Stimulated activated CD8-positive, alpha-beta memory T cell treated with anti-CD3 and anti-CD28 coated beads, Interleukin-12 subunit alpha, Interleukin-12 subunit beta, amount 100 ng/mL, for 1 hour (primary cell): ENCODE results near the gene ZNF292.
"Not testable (repeated sequence)": the region's sequence is repeated elsewhere in the genome, so short reads cannot be mapped to it uniquely, and the experiment has no call there.

ENCODE experiments used
- DNase-seq: peaks from one replicate; pipeline ENCODE4 v3.0.0-alpha.2; 2020; ENCODE audit warnings: low read depth

The ZNF292 gene

DNA sequence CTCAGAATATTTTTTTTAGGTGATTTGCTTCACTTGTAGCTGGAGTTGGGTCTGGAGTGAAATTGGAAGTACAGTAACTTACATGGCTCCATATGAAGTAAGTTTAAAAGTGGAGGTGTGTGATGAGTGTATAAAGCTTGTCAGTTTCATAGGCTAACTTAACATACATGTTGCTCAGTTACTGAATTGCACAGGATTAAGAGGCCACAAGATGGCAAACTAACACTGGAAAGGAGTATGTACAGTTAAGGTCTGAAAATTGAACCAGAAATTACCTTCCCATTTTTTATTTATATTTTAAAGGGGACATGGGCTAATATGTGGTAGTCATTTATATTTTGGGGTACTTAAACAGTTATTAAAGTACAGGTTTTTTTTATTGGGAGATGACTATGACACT is 121.8 kb downstream of the ZNF292 start:
- no peak for DNase-seq

DNA sequence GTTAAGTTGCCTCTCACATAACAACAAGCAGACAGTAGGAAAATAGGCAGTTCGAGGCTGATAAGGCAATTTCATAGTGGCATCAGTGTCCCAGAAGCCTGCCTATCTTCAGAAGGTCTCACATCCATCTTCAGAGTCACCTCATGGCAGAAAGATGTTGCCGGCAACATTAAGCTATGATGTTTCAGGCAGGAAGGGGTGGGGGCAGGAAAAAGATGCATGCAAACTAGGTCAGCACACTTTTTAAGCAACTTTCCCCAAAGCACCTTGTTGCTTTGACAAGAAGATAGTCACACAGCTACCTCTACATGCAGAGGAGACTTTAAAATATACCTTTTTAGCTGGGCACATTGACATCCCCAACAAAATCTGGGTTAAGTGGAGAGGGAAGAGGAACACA is 123.8 kb downstream of the ZNF292 start:
- no peak for DNase-seq

DNA sequence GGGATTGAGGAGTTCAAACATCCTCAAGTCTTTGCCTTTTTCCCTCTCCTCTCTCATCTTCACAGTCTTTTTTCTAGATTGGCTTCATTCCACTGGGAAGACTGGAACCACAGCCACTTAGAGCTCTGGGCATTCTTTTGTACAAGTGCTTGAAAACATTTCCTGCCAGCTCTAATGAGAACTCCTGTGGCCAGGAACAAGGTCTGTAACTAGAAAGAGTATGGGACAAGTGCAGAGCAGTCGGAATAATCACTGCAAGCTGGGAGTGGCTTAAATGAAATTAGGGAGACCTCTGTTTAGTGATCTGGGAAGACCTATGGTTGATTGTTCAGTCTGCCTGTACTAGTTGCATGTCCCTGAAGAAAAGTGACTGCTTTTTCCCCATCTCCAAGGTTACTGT is 126.1 kb downstream of the ZNF292 start:
- no peak for DNase-seq

DNA sequence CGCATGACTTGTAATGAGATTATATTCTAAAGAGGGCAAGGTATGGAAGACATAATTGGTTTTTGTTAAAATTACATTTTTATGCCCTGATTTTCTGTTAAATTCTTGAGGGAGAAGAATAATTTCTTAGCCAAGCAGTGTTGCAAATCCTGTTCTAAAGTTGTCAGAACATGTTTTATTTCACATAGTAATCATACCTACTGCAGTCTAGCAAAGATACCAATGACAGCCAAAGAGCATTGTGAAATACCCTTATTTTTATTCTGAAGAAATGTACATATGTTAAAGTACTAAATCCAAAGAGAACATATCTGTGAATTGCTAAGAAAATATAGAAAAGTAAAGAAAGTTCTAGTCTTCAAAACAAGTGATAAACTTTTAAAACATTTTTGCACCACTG is 127.4 kb downstream of the ZNF292 start:
- no peak for DNase-seq

DNA sequence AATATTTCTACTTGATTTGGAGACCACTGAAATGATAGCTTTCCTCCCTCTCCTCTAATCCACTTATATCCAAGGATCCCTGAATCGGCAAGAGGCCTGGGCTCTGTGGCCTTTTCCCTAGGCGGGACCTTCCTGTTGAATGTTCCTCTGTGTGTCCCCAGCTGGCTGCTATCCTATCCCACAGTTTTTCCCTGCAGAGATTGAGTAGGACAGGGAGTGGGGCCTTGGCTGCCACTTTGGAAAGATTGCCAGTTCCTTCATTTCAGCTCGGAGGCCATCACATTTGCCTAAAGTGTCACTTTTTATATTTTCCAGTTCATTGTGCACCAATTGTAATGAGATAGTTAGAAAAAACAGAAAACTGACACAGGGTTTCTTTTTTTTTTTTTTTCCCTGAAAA is 128.1 kb downstream of the ZNF292 start:
- DNase-seq: no peak

DNA sequence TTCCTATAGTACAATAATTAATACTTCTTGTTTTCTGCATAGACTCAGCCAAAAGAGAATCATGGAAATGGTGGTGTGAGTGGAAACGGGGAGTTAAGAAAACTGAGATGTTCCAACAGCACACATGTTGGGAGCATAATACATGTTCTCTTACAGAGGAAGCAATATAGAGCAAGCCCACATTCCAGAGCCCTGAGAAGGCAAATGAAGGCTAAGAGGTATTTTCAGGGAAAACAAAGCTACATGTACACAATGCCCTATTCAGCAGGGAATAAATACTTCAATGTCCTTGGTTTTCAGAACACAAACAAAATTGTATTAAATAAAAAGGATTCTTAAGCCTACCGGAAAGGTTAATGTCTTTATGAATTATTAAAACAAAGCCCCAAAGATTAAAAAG is 131.9 kb downstream of the ZNF292 start:
- no peak for DNase-seq

DNA sequence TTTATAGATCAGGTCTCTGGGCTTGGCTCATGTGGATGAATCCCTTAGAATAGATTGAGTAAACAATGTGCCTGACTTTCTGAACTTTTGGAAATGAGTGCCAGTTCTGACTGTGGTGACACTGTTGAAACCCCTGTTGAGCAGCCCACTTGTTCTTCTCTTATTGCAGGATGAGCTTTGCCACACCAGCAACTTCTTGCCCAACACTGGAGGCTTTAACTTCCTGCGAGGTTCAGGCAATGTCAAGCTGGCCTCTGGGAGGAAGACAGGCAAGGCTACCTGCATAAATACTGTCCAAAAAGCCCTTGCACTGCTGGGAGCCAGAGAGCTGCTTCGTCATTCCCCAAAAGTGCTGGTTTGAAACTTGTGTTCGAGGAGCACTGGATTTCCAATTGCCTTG is 134.2 kb downstream of the ZNF292 start:
- DNase-seq: no peak

DNA sequence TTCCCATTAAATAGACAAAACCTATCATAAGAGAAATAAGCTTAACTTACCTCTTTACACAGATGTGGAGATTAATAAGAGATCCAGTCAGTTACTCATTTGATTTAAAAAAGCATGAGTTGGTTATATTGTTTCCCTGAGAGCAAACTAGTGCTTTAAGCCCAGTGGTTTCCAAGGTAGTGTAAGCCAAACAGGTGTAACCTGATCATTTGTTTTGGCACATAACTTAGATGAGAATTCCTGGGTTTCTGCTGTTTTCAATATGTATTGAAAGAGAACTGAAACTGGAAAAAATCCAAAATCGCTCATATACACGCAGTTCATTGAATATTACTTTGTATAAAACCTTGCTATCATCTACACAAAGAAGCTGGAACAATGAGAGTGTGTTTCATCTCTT is 136.5 kb downstream of the ZNF292 start:
- no peak for DNase-seq

DNA sequence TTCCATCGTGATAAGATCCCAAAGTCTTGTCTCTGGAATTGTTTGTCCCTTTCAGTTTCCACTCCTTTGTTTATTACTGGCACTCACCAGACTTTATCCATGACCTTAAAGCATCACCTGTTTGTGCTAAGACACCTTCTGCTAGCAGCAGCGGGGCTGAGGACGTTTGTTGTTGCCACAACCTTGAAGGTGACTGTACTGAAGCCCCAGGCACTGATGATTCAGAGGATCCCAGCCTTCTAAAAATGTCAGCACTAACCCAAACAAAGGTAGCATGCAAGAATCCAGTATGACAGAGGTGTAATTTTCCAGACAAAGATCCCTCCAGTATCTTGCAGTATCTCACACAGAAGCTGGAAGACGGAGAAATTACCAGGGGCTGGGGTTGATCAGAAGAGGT is 138.2 kb downstream of the ZNF292 start:
- no peak for DNase-seq

DNA sequence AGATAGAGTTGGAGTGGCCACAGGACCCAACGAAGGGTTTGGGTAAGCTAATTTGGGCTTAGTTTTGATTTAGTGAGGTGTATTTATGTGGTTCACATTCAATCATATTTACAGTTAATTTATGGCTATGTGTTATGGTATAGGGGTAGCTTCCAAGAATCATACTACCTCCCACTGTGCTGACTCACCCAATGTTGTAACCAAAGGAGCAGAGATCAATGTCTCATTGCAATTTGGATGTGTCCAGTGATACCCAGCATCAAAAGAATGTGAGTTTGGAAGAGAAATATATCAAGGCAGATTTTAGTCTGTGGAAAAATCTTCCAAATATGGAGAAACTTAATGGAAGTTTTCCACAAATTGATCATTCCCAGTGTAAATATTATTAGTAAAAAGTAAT is 141.8 kb downstream of the ZNF292 start:
- no peak for DNase-seq

DNA sequence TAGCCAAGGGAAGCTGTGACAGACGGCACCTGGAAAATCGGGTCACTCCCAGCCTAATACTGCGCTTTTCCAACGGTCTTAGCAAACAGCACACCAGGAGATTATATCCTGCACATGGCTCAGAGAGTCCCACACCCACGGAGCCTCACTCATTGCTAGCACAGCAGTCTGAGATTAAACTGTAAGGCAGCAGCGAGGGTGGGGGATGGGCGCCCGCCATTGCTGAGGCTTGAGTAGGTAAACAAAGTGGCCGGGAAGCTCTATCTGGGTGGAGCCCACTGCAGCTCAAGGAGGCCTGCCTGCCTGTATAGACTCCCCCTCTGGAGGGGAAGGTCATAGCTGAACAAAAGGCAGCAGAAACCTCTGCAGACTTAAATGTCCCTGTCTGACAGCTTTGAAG is 145.9 kb downstream of the ZNF292 start:
- not testable (repeated sequence) for DNase-seq

DNA sequence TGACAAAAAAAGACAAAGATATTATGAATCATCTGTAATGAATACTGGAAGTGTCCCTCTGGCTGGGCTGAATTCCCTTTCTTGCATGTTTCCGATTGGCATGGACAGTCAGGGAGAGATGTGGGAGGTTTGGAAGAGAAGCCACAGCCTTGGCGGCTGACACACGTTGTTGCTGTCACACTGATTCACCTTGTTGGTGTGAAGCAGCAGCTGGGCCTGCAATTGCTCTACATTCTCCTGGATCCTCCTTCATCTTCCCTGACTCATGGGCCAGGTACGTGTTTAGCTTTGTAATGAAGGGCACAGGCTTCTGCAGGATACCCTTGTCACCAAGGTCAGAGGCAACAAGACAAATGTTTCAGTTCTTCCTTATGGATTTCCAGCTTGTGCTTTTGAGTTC is 153.6 kb downstream of the ZNF292 start:
- DNase-seq: no peak

DNA sequence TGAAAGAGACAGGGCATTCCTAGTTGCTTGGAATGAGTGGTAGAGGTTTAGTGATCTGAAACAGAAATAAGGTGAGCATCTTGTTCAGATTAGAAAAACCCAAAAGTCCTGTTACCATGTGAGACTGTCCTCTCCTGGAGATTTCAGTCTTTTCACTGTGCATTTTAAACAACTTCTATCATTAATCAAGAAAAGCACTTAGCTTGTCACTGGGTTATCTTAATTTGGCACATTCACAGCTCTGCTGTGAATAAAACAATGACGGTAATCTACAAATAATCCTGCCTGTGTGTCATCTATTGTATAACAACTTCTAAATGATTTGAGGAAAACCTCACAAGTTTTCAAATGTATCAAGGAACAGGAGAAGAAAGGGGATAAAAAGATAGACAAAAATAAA is 157.5 kb downstream of the ZNF292 start:
- DNase-seq: no peak
